WTC11 (cell line): ENCODE measurements around the gene MAN2B1. TPM values are rescaled to one million over a fixed set of nuclear protein-coding genes. Genes with fewer than 3 reads are reported as not detected.

Experiments used
- ATAC-seq: fragments of 200-7000 bp; cut with Tn5 transposase; 2 replicates; pipeline ENCODE4 v1.10.0; 2021; ENCODE audit warnings: mild to moderate bottlenecking, moderate library complexity
- CTCF ChIA-PET: fragments of 300-600 bp; sonication (Branson Sonifier 250); formaldehyde crosslinking; loops from one replicate; lab custom pipeline; 2021; ENCODE audit warnings: antibody characterized with exemption; lab: Charles Lee
- POLR2A ChIA-PET: fragments of 350-600 bp; sonication (Branson Sonifier 250); formaldehyde crosslinking; loops from one replicate; lab custom pipeline; 2021; ENCODE audit warnings: antibody characterized with exemption; lab: Charles Lee
- DNase-seq: peaks from one replicate; pipeline ENCODE4 v3.0.0; 2021; ENCODE audit warnings: low spot score
- H3K27ac Mint-ChIP-seq: 2 replicates; pipeline ENCODE4 v1.8.0; 2021; ENCODE audit warnings: mixed read lengths
- H3K27me3 Mint-ChIP-seq: 2 replicates; pipeline ENCODE4 v1.8.0; 2021; ENCODE audit warnings: low read depth, mild to moderate bottlenecking, moderate library complexity, mixed read lengths
- H3K36me3 Mint-ChIP-seq: 2 replicates; pipeline ENCODE4 v1.8.0; 2021; ENCODE audit warnings: mixed read lengths
- H3K4me1 Mint-ChIP-seq: 2 replicates; pipeline ENCODE4 v1.8.0; 2022; ENCODE audit warnings: mixed read lengths
- H3K4me3 Mint-ChIP-seq: 2 replicates; pipeline ENCODE4 v1.8.0; 2021; ENCODE audit warnings: mild to moderate bottlenecking, moderate library complexity, mixed read lengths
- H3K9me3 Mint-ChIP-seq: 2 replicates; pipeline ENCODE4 v1.8.0; 2021; ENCODE audit warnings: mixed read lengths
- ESRRA ChIP-seq: sonication (generic); formaldehyde crosslinking; IDR thresholded peaks from 2 replicates; pipeline ENCODE4 v1.8.1; 2022; ENCODE audit warnings: mild to moderate bottlenecking, missing genetic modification reagents, borderline replicate concordance
- ETV6 ChIP-seq: sonication (generic); formaldehyde crosslinking; IDR thresholded peaks from 2 replicates; pipeline ENCODE4 v1.8.1; 2022; ENCODE audit warnings: mild to moderate bottlenecking, missing genetic modification reagents
- FOXK1 ChIP-seq: sonication (generic); formaldehyde crosslinking; IDR thresholded peaks from 2 replicates; pipeline ENCODE4 v1.8.0; 2022; ENCODE audit warnings: mild to moderate bottlenecking, moderate library complexity, missing genetic modification reagents
- FOXP1 ChIP-seq: sonication (generic); formaldehyde crosslinking; IDR thresholded peaks from 2 replicates; pipeline ENCODE4 v1.8.0; 2022; ENCODE audit warnings: missing genetic modification reagents, mild to moderate bottlenecking, moderate library complexity, borderline replicate concordance
- GTF2I ChIP-seq: fragments of 250-450 bp; sonication (Bioruptor Pico); conservative IDR thresholded peaks from 2 replicates; pipeline ENCODE4 v1.4.0; 2021; ENCODE audit warnings: mild to moderate bottlenecking
- HMGA2 ChIP-seq: fragments of 250-450 bp; sonication (Bioruptor Pico); IDR thresholded peaks from 2 replicates; pipeline ENCODE4 v1.4.0; 2021; ENCODE audit warnings: mild to moderate bottlenecking, moderate library complexity
- NR2C2 ChIP-seq: sonication (generic); formaldehyde crosslinking; IDR thresholded peaks from 2 replicates; pipeline ENCODE4 v1.8.0; 2022; ENCODE audit warnings: mild to moderate bottlenecking, missing genetic modification reagents
- TEAD1 ChIP-seq: sonication (generic); formaldehyde crosslinking; IDR thresholded peaks from 2 replicates; pipeline ENCODE4 v1.8.0; 2022; ENCODE audit warnings: mild to moderate bottlenecking, missing genetic modification reagents
- ZNF263 ChIP-seq: sonication (generic); formaldehyde crosslinking; IDR thresholded peaks from 2 replicates; pipeline ENCODE4 v1.8.1; 2022; ENCODE audit warnings: low read depth, mild to moderate bottlenecking, moderate library complexity, missing genetic modification reagents
- ZNF317 ChIP-seq: sonication (generic); formaldehyde crosslinking; IDR thresholded peaks from 2 replicates; pipeline ENCODE4 v1.8.1; 2023; ENCODE audit warnings: low read depth, mild to moderate bottlenecking, moderate library complexity, missing genetic modification reagents, borderline replicate concordance
- ZNF396 ChIP-seq: fragments of 250-450 bp; sonication (Bioruptor Pico); IDR thresholded peaks from 2 replicates; pipeline ENCODE4 v1.8.0; 2021; ENCODE audit warnings: mild to moderate bottlenecking, moderate library complexity, borderline replicate concordance
- ZNF416 ChIP-seq: fragments of 250-450 bp; sonication (Bioruptor Pico); IDR thresholded peaks from 2 replicates; pipeline ENCODE4 v1.9.0; 2021; ENCODE audit warnings: mild to moderate bottlenecking, inconsistent platforms
- ZNF671 ChIP-seq: fragments of 250-450 bp; sonication (Bioruptor Pico); IDR thresholded peaks from 2 replicates; pipeline ENCODE4 v1.8.0; 2021; ENCODE audit warnings: mild to moderate bottlenecking
- total RNA-seq: library from RNA; stranded (reverse); gene quantifications from 3 replicates; pipeline ENCODE4 v1.2.3, GENCODE V29; 2021
- TF ChIP-seq, protein P1 (sequence below): sonication (generic); formaldehyde crosslinking; IDR thresholded peaks from 2 replicates; pipeline ENCODE4 v1.8.1; 2022; ENCODE audit warnings: mild to moderate bottlenecking, missing genetic modification reagents, moderate library complexity, borderline replicate concordance
- TF ChIP-seq, protein P2 (sequence below): fragments of 250-450 bp; sonication (Bioruptor Pico); IDR thresholded peaks from 2 replicates; pipeline ENCODE4 v1.8.0; 2021; ENCODE audit warnings: mild to moderate bottlenecking
- TF ChIP-seq, protein P3 (sequence below): fragments of 250-450 bp; sonication (Bioruptor Pico); IDR thresholded peaks from 2 replicates; pipeline ENCODE4 v1.9.0; 2021; ENCODE audit warnings: mild to moderate bottlenecking
- TF ChIP-seq, protein P4 (sequence below): fragments of 250-450 bp; sonication (Bioruptor Pico); IDR thresholded peaks from 2 replicates; pipeline ENCODE4 v1.9.0; 2021; ENCODE audit warnings: mild to moderate bottlenecking, borderline replicate concordance
- TF ChIP-seq, protein P5 (sequence below): sonication (generic); formaldehyde crosslinking; IDR thresholded peaks from 2 replicates; pipeline ENCODE4 v1.8.1; 2023; ENCODE audit warnings: mild to moderate bottlenecking, missing genetic modification reagents
- TF ChIP-seq, protein P6 (sequence below): sonication (generic); formaldehyde crosslinking; IDR thresholded peaks from 2 replicates; pipeline ENCODE4 v1.8.1; 2023; ENCODE audit warnings: mild to moderate bottlenecking, moderate library complexity, missing genetic modification reagents

Gene MAN2B1
- total RNA-seq, 1 experiment from 2014 or later = 73.4 TPM

DNA sequence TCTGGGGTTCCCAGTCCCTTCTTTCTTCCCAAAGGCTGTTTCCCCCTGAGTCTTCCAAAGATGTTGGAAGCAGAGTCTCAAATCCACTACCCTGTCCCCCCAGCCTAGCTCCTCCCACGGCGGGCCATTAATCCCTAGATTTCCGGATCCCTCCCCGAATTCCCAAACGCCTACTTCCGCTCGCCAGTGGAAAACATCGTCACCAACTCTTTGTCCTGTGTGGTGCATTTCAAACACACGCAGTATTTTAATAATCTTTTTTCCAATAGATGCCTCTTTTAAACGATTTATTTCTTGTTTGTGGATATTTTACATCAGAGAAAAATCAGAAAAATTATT is 55.2 kb downstream of the MAN2B1 start:
- Mint-ChIP-seq H3K27ac (peak overlapping the region; percentile 99), H3K4me3 (peak overlapping the region; percentile 97), H3K27me3 (no peaks in the 10 kb centered on the region)
- no peak for TF ChIP-seq FOXK1 (CRISPR knock-in tag)
- no peak for TF ChIP-seq HMGA2
- TF ChIP-seq NR2C2 = no peak
- TF ChIP-seq, protein P1, sequence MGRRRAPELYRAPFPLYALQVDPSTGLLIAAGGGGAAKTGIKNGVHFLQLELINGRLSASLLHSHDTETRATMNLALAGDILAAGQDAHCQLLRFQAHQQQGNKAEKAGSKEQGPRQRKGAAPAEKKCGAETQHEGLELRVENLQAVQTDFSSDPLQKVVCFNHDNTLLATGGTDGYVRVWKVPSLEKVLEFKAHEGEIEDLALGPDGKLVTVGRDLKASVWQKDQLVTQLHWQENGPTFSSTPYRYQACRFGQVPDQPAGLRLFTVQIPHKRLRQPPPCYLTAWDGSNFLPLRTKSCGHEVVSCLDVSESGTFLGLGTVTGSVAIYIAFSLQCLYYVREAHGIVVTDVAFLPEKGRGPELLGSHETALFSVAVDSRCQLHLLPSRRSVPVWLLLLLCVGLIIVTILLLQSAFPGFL (CRISPR knock-in tag) = no peak
- no peak for TF ChIP-seq ZNF396 (CRISPR knock-in tag)
- no peak for TF ChIP-seq ZNF263 (CRISPR knock-in tag)
- TF ChIP-seq, all 79 proteins: peak for 0
- Mint-ChIP-seq H3K36me3 (peaks cover 27% of the 10 kb centered on the region), H3K9me3 (no peaks in the 10 kb centered on the region), H3K4me1 (peaks cover 3% of the 10 kb centered on the region)
- DNase-seq (peak; percentile 55), ATAC-seq (peak; percentile 38)
- ChIA-PET POLR2A (interaction anchor here (0.9 to 2.0 kb wide), 4 partner anchors 9 to 53 kb away, joined by 4 to 6 read pairs (median 4); no protein-coding TSS in a partner anchor), CTCF (interaction anchor here (0.7 to 3.1 kb wide), 15 partner anchors 12 to 367 kb away, joined by 3 to 20 read pairs (median 4); no protein-coding TSS in a partner anchor)

DNA sequence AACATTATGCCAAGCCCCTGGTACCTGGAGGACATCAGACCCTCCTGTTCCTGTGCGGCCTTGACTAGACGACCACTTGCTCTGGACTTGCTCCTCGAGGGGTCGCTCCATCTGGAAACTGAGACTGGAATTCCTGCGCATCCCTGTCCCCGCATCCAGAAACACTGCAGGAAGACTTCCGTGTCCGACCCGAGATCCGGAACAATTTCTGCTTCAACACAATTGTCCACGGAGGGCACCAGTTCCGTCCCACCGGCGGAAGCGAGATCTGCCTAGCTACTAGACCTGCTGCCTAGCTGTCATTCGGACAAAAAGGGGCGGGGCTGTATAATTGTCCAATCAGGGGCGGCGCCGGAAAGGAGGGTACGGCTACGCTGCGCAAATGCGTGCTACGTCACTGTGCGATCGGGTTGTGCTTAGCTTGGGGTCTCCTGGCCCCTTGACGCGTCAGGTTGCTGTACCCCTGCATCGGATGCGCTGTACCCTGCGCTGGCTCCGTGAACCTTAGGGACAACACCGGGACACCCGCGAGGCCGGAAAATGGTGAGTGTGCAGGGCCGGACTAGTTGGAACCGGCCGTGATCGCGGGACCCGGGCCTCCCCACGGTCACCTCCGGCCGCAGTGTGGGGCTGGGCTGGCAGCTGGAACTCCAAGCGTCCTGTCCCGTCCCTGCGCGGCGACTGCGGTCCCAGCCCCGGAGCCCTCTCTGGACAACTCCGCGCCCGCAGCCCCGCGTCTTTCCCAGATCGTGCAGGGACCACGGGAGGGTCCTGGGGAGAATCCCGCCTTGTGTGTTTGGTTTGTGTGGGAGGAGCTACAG is 55.8 kb downstream of the MAN2B1 start, which contains the start of the genes ZNF490 and ZNF791:
Gene ZNF490, minus strand, starts transcription at position 274 of the 821 bp plus-strand sequence. Its CDS starts 133 bp downstream, at position 141.
Gene ZNF791, plus strand, starts transcription at position 381 of the 821 bp plus-strand sequence. Its CDS starts 160 bp downstream, at position 541.
- peak within 1 kb of the TSS; percentile 99 for H3K27ac Mint-ChIP-seq
- ChIA-PET CTCF (interaction anchor here (0.7 to 3.1 kb wide), 15 partner anchors 12 to 367 kb away, joined by 3 to 20 read pairs (median 4); no protein-coding TSS in a partner anchor), POLR2A (interaction anchor here (0.6 to 2.0 kb wide), 6 partner anchors 10 to 53 kb away, joined by 4 to 6 read pairs (median 4); no protein-coding TSS in a partner anchor)
- H3K4me1 Mint-ChIP-seq = peaks cover 3% of the 10 kb centered on the region
- peaks cover 22% of the 10 kb centered on the region for H3K36me3 Mint-ChIP-seq
- peak within 1 kb of the TSS; percentile 97 for H3K4me3 Mint-ChIP-seq
- ATAC-seq (peak; percentile 97), DNase-seq (peak; percentile 97)
- no peaks in the 10 kb centered on the region for H3K27me3 Mint-ChIP-seq
- no peaks in the 10 kb centered on the region for H3K9me3 Mint-ChIP-seq
- no peak for TF ChIP-seq GTF2I (CRISPR knock-in tag)
- TF ChIP-seq ZNF416 (CRISPR knock-in tag) = no peak
- TF ChIP-seq, protein P2, sequence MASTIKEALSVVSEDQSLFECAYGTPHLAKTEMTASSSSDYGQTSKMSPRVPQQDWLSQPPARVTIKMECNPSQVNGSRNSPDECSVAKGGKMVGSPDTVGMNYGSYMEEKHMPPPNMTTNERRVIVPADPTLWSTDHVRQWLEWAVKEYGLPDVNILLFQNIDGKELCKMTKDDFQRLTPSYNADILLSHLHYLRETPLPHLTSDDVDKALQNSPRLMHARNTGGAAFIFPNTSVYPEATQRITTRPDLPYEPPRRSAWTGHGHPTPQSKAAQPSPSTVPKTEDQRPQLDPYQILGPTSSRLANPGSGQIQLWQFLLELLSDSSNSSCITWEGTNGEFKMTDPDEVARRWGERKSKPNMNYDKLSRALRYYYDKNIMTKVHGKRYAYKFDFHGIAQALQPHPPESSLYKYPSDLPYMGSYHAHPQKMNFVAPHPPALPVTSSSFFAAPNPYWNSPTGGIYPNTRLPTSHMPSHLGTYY = no peak
- TF ChIP-seq, protein P3, sequence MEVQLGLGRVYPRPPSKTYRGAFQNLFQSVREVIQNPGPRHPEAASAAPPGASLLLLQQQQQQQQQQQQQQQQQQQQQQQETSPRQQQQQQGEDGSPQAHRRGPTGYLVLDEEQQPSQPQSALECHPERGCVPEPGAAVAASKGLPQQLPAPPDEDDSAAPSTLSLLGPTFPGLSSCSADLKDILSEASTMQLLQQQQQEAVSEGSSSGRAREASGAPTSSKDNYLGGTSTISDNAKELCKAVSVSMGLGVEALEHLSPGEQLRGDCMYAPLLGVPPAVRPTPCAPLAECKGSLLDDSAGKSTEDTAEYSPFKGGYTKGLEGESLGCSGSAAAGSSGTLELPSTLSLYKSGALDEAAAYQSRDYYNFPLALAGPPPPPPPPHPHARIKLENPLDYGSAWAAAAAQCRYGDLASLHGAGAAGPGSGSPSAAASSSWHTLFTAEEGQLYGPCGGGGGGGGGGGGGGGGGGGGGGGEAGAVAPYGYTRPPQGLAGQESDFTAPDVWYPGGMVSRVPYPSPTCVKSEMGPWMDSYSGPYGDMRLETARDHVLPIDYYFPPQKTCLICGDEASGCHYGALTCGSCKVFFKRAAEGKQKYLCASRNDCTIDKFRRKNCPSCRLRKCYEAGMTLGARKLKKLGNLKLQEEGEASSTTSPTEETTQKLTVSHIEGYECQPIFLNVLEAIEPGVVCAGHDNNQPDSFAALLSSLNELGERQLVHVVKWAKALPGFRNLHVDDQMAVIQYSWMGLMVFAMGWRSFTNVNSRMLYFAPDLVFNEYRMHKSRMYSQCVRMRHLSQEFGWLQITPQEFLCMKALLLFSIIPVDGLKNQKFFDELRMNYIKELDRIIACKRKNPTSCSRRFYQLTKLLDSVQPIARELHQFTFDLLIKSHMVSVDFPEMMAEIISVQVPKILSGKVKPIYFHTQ (CRISPR knock-in tag) = no peak
- TF ChIP-seq ZNF671 (CRISPR knock-in tag) = no peak
- TF ChIP-seq ETV6 (CRISPR knock-in tag) = peak; percentile 74; the same call in 1 of the 2 replicates
- TF ChIP-seq TEAD1 (CRISPR knock-in tag) = peak; percentile 63; the same call in 1 of the 2 replicates
- TF ChIP-seq ZNF317 (CRISPR knock-in tag) = no peak
- TF ChIP-seq, protein P4, sequence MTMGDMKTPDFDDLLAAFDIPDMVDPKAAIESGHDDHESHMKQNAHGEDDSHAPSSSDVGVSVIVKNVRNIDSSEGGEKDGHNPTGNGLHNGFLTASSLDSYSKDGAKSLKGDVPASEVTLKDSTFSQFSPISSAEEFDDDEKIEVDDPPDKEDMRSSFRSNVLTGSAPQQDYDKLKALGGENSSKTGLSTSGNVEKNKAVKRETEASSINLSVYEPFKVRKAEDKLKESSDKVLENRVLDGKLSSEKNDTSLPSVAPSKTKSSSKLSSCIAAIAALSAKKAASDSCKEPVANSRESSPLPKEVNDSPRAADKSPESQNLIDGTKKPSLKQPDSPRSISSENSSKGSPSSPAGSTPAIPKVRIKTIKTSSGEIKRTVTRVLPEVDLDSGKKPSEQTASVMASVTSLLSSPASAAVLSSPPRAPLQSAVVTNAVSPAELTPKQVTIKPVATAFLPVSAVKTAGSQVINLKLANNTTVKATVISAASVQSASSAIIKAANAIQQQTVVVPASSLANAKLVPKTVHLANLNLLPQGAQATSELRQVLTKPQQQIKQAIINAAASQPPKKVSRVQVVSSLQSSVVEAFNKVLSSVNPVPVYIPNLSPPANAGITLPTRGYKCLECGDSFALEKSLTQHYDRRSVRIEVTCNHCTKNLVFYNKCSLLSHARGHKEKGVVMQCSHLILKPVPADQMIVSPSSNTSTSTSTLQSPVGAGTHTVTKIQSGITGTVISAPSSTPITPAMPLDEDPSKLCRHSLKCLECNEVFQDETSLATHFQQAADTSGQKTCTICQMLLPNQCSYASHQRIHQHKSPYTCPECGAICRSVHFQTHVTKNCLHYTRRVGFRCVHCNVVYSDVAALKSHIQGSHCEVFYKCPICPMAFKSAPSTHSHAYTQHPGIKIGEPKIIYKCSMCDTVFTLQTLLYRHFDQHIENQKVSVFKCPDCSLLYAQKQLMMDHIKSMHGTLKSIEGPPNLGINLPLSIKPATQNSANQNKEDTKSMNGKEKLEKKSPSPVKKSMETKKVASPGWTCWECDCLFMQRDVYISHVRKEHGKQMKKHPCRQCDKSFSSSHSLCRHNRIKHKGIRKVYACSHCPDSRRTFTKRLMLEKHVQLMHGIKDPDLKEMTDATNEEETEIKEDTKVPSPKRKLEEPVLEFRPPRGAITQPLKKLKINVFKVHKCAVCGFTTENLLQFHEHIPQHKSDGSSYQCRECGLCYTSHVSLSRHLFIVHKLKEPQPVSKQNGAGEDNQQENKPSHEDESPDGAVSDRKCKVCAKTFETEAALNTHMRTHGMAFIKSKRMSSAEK (CRISPR knock-in tag) = no peak
- TF ChIP-seq ZNF263 (CRISPR knock-in tag) = no peak
- TF ChIP-seq ESRRA (CRISPR knock-in tag) = no peak
- TF ChIP-seq, protein P5, sequence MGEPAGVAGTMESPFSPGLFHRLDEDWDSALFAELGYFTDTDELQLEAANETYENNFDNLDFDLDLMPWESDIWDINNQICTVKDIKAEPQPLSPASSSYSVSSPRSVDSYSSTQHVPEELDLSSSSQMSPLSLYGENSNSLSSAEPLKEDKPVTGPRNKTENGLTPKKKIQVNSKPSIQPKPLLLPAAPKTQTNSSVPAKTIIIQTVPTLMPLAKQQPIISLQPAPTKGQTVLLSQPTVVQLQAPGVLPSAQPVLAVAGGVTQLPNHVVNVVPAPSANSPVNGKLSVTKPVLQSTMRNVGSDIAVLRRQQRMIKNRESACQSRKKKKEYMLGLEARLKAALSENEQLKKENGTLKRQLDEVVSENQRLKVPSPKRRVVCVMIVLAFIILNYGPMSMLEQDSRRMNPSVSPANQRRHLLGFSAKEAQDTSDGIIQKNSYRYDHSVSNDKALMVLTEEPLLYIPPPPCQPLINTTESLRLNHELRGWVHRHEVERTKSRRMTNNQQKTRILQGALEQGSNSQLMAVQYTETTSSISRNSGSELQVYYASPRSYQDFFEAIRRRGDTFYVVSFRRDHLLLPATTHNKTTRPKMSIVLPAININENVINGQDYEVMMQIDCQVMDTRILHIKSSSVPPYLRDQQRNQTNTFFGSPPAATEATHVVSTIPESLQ (CRISPR knock-in tag) = no peak
- TF ChIP-seq, protein P6, sequence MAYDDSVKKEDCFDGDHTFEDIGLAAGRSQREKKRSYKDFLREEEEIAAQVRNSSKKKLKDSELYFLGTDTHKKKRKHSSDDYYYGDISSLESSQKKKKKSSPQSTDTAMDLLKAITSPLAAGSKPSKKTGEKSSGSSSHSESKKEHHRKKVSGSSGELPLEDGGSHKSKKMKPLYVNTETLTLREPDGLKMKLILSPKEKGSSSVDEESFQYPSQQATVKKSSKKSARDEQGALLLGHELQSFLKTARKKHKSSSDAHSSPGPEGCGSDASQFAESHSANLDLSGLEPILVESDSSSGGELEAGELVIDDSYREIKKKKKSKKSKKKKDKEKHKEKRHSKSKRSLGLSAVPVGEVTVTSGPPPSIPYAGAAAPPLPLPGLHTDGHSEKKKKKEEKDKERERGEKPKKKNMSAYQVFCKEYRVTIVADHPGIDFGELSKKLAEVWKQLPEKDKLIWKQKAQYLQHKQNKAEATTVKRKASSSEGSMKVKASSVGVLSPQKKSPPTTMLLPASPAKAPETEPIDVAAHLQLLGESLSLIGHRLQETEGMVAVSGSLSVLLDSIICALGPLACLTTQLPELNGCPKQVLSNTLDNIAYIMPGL (CRISPR knock-in tag) = peak; percentile 92
- peak; percentile 76; the same call in 1 of the 2 replicates for TF ChIP-seq FOXP1 (CRISPR knock-in tag)
